Activated T-cell treated with anti-CD3 and anti-CD28 coated beads, Interleukin-2, amount 50 U/mL, for 4 hours (primary cell): ENCODE data around the gene LSAMP. TPM values are rescaled to one million over a fixed set of nuclear protein-coding genes. Genes with fewer than 3 reads are reported as not detected.

Experiments
- ATAC-seq, 2 donors: fragments of 200-7000 bp; cut with Tn5 transposase; one replicate each; pipeline ENCODE4 v1.10.0; 2021
- DNase-seq: peaks from one replicate; pipeline ENCODE4 v3.0.0-alpha.2; 2020
- H3K27me3 Mint-ChIP-seq: one replicate; pipeline ENCODE4 v1.8.0; 2021; ENCODE audit warnings: low read depth, mixed read lengths
- H3K36me3 Mint-ChIP-seq: one replicate; pipeline ENCODE4 v1.8.0; 2022; ENCODE audit warnings: mixed read lengths; ENCODE audit not compliant: insufficient read depth
- H3K4me1 Mint-ChIP-seq: one replicate; pipeline ENCODE4 v1.8.0; 2021; ENCODE audit warnings: low read depth, mixed read lengths
- H3K4me3 Mint-ChIP-seq: one replicate; pipeline ENCODE4 v1.8.0; 2021; ENCODE audit warnings: mild to moderate bottlenecking, moderate library complexity, mixed read lengths
- H3K9me3 Mint-ChIP-seq: one replicate; pipeline ENCODE4 v1.8.0; 2021; ENCODE audit warnings: mixed read lengths
- total RNA-seq, 3 donors: library from RNA; stranded (reverse); gene quantifications; one replicate each; pipeline ENCODE4 v1.2.1, GENCODE V29; 2021

LSAMP gene
- total RNA-seq, 3 donors from 2014 or later = not detected

GRCh38 chr3:116045314-116045713, 400.0 kb downstream of the LSAMP start:
- no peak for DNase-seq
- Mint-ChIP-seq H3K4me1 (no peaks in the 10 kb centered on the region), H3K4me3 (no peak overlapping the region), H3K9me3 (no peaks in the 10 kb centered on the region), H3K27me3 (no peaks in the 10 kb centered on the region), H3K36me3 (no peaks in the 10 kb centered on the region)
- ATAC-seq = no peak

GRCh38 chr3:116040152-116040551, 405.1 kb downstream of the LSAMP start:
- ATAC-seq = no peak
- H3K36me3 Mint-ChIP-seq = no peaks in the 10 kb centered on the region
- H3K27me3 Mint-ChIP-seq = no peaks in the 10 kb centered on the region
- H3K4me3 Mint-ChIP-seq = no peak overlapping the region
- H3K4me1 Mint-ChIP-seq = no peaks in the 10 kb centered on the region
- H3K9me3 Mint-ChIP-seq = no peaks in the 10 kb centered on the region
- DNase-seq = no peak

- Mint-ChIP-seq H3K27me3 (no peaks in the 10 kb centered on the region), H3K9me3 (no peaks in the 10 kb centered on the region), H3K36me3 (no peaks in the 10 kb centered on the region), H3K4me3 (no peak overlapping the region), H3K4me1 (no peaks in the 10 kb centered on the region)
- ATAC-seq (no peak), DNase-seq (no peak)
Measured at GRCh38 chr3:116039651-116039985, 405.7 kb downstream of the LSAMP start.

GRCh38 chr3:116038968-116039650, 406.2 kb downstream of the LSAMP start:
- no peaks in the 10 kb centered on the region for H3K36me3 Mint-ChIP-seq
- ATAC-seq (no peak), DNase-seq (no peak)
- no peak overlapping the region for H3K4me3 Mint-ChIP-seq
- H3K27me3 Mint-ChIP-seq = no peaks in the 10 kb centered on the region
- no peaks in the 10 kb centered on the region for H3K4me1 Mint-ChIP-seq
- no peaks in the 10 kb centered on the region for H3K9me3 Mint-ChIP-seq

- Mint-ChIP-seq H3K9me3 (no peaks in the 10 kb centered on the region), H3K27me3 (no peaks in the 10 kb centered on the region), H3K36me3 (no peaks in the 10 kb centered on the region), H3K4me3 (no peak overlapping the region), H3K4me1 (no peaks in the 10 kb centered on the region)
- DNase-seq (no peak), ATAC-seq (no peak)
Measured at GRCh38 chr3:116037954-116038911, 407.1 kb downstream of the LSAMP start.

GRCh38 chr3:116035429-116035828, 409.9 kb downstream of the LSAMP start:
- no peaks in the 10 kb centered on the region for H3K4me1 Mint-ChIP-seq
- H3K36me3 Mint-ChIP-seq = no peaks in the 10 kb centered on the region
- ATAC-seq (no peak), DNase-seq (no peak)
- H3K27me3 Mint-ChIP-seq = no peaks in the 10 kb centered on the region
- no peaks in the 10 kb centered on the region for H3K9me3 Mint-ChIP-seq
- no peak overlapping the region for H3K4me3 Mint-ChIP-seq

- H3K9me3 Mint-ChIP-seq = no peaks in the 10 kb centered on the region
- no peaks in the 10 kb centered on the region for H3K27me3 Mint-ChIP-seq
- DNase-seq (no peak), ATAC-seq (no peak)
- H3K36me3 Mint-ChIP-seq = no peaks in the 10 kb centered on the region
- H3K4me1 Mint-ChIP-seq = no peaks in the 10 kb centered on the region
- no peak overlapping the region for H3K4me3 Mint-ChIP-seq
Measured at GRCh38 chr3:116034794-116035193, 410.5 kb downstream of the LSAMP start.

- Mint-ChIP-seq H3K4me3 (no peak overlapping the region), H3K27me3 (no peaks in the 10 kb centered on the region), H3K9me3 (no peaks in the 10 kb centered on the region), H3K36me3 (no peaks in the 10 kb centered on the region), H3K4me1 (no peaks in the 10 kb centered on the region)
- DNase-seq (no peak), ATAC-seq (no peak)
Measured at GRCh38 chr3:116034086-116034485, 411.2 kb downstream of the LSAMP start.

GRCh38 chr3:116033516-116033915, 411.8 kb downstream of the LSAMP start:
- Mint-ChIP-seq H3K27me3 (no peaks in the 10 kb centered on the region), H3K36me3 (no peaks in the 10 kb centered on the region), H3K4me3 (no peak overlapping the region), H3K4me1 (no peaks in the 10 kb centered on the region), H3K9me3 (no peaks in the 10 kb centered on the region)
- ATAC-seq (no peak), DNase-seq (no peak)

- ATAC-seq = no peak
- Mint-ChIP-seq H3K9me3 (no peaks in the 10 kb centered on the region), H3K4me3 (no peak overlapping the region), H3K36me3 (no peaks in the 10 kb centered on the region), H3K27me3 (no peaks in the 10 kb centered on the region), H3K4me1 (no peaks in the 10 kb centered on the region)
- no peak for DNase-seq
Measured at GRCh38 chr3:116032176-116032575, 413.1 kb downstream of the LSAMP start.

- no peaks in the 10 kb centered on the region for H3K4me1 Mint-ChIP-seq
- DNase-seq = no peak
- no peaks in the 10 kb centered on the region for H3K36me3 Mint-ChIP-seq
- no peak overlapping the region for H3K4me3 Mint-ChIP-seq
- no peaks in the 10 kb centered on the region for H3K9me3 Mint-ChIP-seq
- ATAC-seq = no peak
- H3K27me3 Mint-ChIP-seq = no peaks in the 10 kb centered on the region
Measured at GRCh38 chr3:116030131-116030850, 415.0 kb downstream of the LSAMP start.

- no peaks in the 10 kb centered on the region for H3K9me3 Mint-ChIP-seq
- H3K36me3 Mint-ChIP-seq = no peaks in the 10 kb centered on the region
- no peak for ATAC-seq
Measured at GRCh38 chr3:116029266-116029665, 416.0 kb downstream of the LSAMP start.

GRCh38 chr3:116028157-116028556, 417.1 kb downstream of the LSAMP start:
- H3K27me3 Mint-ChIP-seq = no peaks in the 10 kb centered on the region
- DNase-seq = no peak
- no peaks in the 10 kb centered on the region for H3K9me3 Mint-ChIP-seq
- H3K4me3 Mint-ChIP-seq = no peak overlapping the region
- H3K4me1 Mint-ChIP-seq = no peaks in the 10 kb centered on the region
- H3K36me3 Mint-ChIP-seq = no peaks in the 10 kb centered on the region
- ATAC-seq = no peak

More at GRCh38 chr3:116029266-116029665, 416.0 kb downstream of the LSAMP start:
- Mint-ChIP-seq H3K27me3 (no peaks in the 10 kb centered on the region), H3K4me3 (no peak overlapping the region), H3K4me1 (no peaks in the 10 kb centered on the region)
- no peak for DNase-seq

GRCh38 chr3:116020989-116021388, 424.3 kb downstream of the LSAMP start:
- DNase-seq = no peak
- H3K9me3 Mint-ChIP-seq = no peaks in the 10 kb centered on the region
- no peaks in the 10 kb centered on the region for H3K27me3 Mint-ChIP-seq
- no peaks in the 10 kb centered on the region for H3K4me1 Mint-ChIP-seq
- ATAC-seq = no peak
- H3K36me3 Mint-ChIP-seq = no peaks in the 10 kb centered on the region
- H3K4me3 Mint-ChIP-seq = no peak overlapping the region
